NCI-H2196 treated with DMSO at 0.1 percent for 48 hours (cell line): ENCODE data around the gene GGPS1.
"Not testable (repeated sequence)": the region's sequence is repeated elsewhere in the genome, so short reads cannot be mapped to it uniquely, and the experiment has no call there.

Experiments
- DNase-seq: peaks from one replicate; lab custom pipeline; 2025; ENCODE audit not compliant: unreplicated experiment; lab: John Stamatoyannopoulos, UW

GGPS1 gene

GRCh38 chr1:235304549-235305451 is 23.6 kb upstream of the GGPS1 start:
- DNase-seq, result no peak

GRCh38 chr1:235307158-235308124 is 20.9 kb upstream of the GGPS1 start:
- no peak for DNase-seq

- not testable (repeated sequence) for DNase-seq
Measured at GRCh38 chr1:235309206-235309605, 19.2 kb upstream of the GGPS1 start.

GRCh38 chr1:235313262-235313661 is 15.1 kb upstream of the GGPS1 start:
- DNase-seq, result no peak

- no peak for DNase-seq
Measured at GRCh38 chr1:235313931-235314678, 14.3 kb upstream of the GGPS1 start.

- DNase-seq, result no peak
Measured at GRCh38 chr1:235315173-235315572, 13.2 kb upstream of the GGPS1 start.

- DNase-seq, result no peak
Measured at GRCh38 chr1:235315735-235316134, 12.6 kb upstream of the GGPS1 start.

GRCh38 chr1:235317168-235317567 is 11.2 kb upstream of the GGPS1 start:
- DNase-seq, result no peak

- no peak for DNase-seq
Measured at GRCh38 chr1:235319255-235319654, 9.1 kb upstream of the GGPS1 start.

- no peak for DNase-seq
Measured at GRCh38 chr1:235320521-235321179, 7.7 kb upstream of the GGPS1 start.

GRCh38 chr1:235324296-235324695 is 4.1 kb upstream of the GGPS1 start:
- no peak for DNase-seq

- DNase-seq, result no peak
Measured at GRCh38 chr1:235325139-235325538, 3.2 kb upstream of the GGPS1 start.

- no peak for DNase-seq
Measured at GRCh38 chr1:235325854-235326253, 2.5 kb upstream of the GGPS1 start.

- peak; percentile 22 for DNase-seq
Measured at GRCh38 chr1:235326719-235327558, 1.4 kb upstream of the GGPS1 start.

- DNase-seq, result no peak
Measured at GRCh38 chr1:235327559-235328270, 655 bp upstream of the GGPS1 start, which contains the start of gene ARID4B. TSS of gene ARID4B (minus strand) at chr1:235328179. CDS start at chr1:235326919, 1,260 bp downstream.

GRCh38 chr1:235329139-235329902 is 951 bp downstream of the GGPS1 start:
- no peak for DNase-seq

- DNase-seq, result no peak
Measured at GRCh38 chr1:235330918-235331285, 2.5 kb downstream of the GGPS1 start.

- no peak for DNase-seq
Measured at GRCh38 chr1:235331401-235331800, 3.0 kb downstream of the GGPS1 start.
